Measurements from ENCODE around the gene GALNT11.
A peak's percentile ranks its signal among the peaks of the same experiment; 100 is the strongest.
"Not testable (repeated sequence)": the region's sequence is repeated elsewhere in the genome, so short reads cannot be mapped to it uniquely, and the experiment has no call there.

Gene GALNT11

DNA sequence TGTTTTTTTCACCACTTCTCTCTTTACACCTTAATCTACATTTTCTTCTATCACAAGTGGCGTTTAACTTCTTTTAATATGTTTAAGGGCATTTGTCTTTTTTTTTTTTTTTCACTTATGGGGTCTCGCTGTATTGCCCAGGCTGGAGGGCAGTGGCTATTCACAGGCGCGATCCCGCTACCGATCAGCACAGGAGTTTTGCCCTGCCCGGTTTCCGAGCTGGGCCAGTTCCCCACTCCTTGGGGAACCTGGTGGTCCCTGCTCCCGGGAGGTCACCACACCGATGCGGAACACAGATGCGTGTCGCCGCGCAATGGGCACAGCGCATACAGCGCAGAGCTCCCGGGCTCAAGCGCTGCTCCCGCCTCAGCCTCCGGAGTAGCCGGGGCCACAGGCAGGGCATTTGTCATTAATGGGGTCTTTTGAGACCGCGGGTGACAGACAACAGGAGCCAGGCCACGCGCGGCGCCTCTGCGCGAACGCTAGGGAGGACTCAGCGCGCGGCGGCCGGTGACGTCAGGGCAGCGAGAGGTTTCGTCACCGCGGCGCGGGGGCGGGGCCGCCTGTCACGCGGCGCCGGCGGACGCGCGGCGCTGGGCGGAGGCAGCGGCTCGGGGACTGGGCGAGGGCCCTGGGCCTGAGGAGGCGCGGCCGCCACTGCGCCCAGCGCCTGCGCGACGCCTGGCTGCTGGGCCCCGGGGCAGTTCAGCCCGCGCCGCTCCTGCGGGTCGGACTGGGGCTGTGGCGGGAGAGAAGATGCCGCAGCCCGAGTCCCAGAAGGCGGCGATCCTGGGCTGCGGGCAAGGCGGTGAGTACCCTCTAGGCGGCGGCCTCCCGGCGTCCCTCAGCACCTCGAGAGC, at the start of gene GALNT11:
GALNT11 (plus strand) TSS at position 598 of the 860 bp plus-strand sequence. CDS start 68,554 bp downstream, outside the sequence.
- DNase-seq (ENCODE audit: low read depth), result peak; percentile 72

GRCh38 chr7:151978616-151979015, 46.9 kb upstream of the GALNT11 start:
- no peak for DNase-seq (ENCODE audit: low read depth)

DNA sequence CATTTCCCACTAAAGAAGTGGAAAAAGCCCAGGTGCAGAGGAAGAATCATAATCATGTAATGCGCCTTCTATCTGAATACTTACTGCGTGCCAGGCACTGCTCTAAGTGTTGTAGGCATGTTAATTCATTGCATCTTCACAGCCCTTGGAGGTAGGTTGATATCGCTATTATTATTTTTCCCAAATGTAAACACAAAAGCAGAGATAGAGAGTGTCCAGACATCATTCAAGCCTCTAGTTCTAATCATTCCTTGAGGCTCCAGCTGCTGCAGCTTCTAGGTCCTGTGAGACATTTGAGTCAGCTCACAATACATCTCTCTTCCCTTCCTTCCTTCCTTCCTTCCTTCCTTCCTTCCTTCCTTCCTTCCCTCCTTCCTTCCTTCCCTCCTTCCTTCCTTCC, 44.3 kb upstream of the GALNT11 start:
- no peak for DNase-seq (ENCODE audit: low read depth)

DNA sequence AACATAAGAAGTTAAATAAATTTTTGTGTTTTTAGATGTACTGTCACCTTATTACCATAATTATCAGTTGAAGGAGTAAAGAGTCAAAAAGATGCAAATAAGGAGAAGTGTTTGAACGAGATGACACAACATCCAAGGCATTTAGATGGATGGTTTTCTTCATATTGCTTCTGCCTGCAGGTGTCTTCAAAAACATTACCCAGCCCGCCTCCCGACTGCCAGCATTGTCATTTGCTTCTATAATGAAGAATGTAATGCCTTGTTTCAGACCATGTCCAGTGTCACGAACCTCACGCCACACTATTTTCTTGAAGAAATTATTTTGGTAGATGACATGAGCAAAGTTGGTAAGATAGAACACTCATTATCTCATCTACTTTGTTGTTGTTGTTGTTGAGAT, 42.7 kb upstream of the GALNT11 start:
- DNase-seq (ENCODE audit: low read depth), result no peak

DNA sequence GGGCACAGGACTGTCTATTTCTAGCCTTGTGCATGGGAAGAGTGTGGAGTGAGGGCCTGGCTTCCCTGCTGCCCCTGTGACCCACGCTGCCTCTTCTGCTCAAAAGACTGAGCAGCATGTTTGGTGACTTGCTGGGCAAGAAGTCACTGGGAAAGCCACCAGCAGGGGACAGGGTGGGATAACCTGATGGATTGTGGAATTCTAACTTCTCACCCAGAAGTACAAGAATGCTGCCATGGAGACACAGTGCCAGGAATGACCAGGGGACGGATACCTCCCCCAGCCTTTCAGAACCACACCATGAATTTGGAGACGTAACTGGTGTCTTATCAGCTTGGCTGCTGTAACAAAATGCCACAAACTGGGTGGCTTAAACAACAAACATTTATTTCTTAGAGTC, 40.9 kb upstream of the GALNT11 start:
- DNase-seq (ENCODE audit: low read depth), result no peak

DNA sequence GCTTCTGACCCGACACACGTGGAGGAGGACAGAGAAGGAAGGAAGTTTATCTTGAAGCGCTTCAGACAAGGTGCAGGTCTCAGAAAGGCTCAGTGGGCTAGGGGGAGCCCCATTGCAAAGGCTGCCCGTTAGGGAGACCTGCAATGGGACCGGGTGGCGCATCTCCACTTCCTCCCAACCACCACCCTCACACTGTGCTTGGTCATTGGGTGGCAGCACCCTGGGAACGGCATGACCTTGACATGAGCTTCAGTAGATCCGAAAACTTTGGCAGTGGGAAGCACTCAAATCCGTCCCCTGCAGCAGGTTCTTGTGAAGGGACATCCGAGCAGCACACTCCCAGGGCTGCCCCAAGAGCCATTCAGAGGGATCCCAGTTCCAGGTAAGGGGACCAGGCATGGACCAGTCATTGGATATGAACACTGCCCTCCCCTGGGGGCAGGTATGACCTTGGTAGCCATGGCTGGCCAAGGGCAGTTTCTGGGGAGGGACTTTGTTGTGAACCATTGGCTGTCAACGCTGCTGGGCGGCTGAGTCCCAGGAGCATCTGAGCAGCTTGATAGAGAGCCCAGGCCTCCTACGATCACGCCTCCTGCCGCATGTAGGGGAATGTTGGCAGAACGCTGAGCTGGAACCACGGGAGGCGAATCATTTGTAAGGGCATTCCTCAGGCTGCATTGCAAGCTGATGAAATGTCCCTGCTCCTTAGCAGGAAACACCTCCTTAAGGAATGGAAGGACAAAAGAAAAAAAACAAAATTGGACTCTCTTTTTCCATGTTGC, 37.5 kb upstream of the GALNT11 start:
- peak; percentile 23 for DNase-seq (ENCODE audit: low read depth)

DNA sequence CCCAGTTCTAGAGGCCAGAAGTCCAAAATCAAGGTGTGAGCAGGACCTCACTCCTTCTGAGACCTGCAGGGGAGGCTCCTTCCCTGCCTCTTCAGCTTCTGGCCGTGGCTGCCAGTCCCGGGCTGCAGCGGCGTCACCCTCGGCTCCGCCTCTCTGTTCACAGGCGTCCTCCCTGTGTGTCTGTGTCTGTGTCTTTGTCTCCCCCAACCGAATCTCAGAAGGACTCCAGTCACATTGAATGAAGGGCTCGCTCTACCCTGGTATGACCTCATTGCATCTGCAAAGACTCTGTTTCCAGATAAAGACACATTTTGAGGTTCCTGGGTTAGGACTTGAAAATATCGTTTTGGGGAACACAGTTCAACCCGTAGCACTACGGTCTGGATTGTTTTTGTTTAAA, 33.1 kb upstream of the GALNT11 start:
- no peak for DNase-seq (ENCODE audit: low read depth)

DNA sequence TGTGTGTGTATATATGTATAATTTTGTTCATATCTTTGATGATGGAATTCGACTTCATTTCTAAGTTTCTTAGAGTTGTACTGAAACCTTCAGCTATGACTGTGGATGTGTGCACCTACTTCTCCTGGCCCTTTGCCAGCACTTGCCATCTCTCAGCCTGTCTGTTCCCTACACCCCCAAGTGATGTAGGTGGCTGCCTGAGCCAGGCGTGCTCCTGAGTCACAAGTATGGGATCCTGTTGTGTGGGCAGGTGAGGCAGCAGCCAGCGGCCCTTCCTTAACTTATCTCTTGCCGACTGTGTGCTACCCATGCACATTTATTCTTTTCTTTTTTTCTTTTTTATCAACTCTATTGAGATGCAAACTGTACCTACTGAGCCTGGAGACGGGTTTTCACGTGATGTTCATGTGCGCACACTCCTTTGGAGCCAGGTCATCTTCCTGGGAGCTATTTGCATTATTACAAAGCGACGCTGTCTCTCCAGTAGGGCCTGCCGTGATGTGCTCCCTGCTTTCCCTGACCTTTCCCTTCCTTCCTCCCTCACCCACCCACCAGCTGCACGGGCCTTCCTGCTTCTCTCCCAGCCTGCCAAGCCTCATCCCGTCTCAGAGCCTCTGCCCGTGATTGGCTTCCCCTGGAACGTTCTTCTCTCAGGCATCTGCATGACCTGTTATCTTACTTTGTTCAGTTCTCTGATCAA, 31.3 kb upstream of the GALNT11 start:
- no peak for DNase-seq (ENCODE audit: low read depth)

DNA sequence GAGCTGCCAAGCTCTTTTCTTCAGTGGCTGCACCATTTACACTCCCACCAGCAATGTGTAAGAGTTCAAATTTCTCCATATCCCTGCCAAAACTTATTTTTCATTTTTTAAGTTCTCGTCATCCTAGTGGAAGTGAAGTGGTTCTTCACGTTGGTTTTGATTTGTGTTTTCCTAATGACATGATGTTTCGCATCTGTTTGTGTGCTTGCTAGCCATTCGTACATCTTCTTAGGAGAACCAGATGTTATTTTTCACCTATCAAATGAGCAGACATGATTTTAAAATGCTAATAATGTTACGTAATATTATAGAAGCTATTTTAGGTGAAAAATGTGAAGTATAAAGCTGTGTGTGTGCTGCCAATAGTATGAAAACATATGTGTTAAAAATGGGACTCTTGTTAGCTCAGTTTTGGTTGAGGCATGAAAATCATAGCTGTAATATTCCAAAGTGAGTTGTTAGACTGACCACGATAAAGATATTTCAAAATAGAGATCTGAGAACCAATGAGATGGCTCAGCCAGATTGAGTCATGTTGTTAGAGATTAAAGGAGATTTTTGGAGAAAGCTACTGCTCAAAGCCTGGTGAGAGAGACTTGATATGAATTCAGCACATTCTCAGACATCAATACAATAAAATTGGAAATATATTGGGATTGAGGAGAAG, 25.9 kb upstream of the GALNT11 start:
- DNase-seq (ENCODE audit: low read depth), result peak; percentile 27

GRCh38 chr7:152000191-152000590, 25.3 kb upstream of the GALNT11 start:
- no peak for DNase-seq (ENCODE audit: low read depth)

DNA sequence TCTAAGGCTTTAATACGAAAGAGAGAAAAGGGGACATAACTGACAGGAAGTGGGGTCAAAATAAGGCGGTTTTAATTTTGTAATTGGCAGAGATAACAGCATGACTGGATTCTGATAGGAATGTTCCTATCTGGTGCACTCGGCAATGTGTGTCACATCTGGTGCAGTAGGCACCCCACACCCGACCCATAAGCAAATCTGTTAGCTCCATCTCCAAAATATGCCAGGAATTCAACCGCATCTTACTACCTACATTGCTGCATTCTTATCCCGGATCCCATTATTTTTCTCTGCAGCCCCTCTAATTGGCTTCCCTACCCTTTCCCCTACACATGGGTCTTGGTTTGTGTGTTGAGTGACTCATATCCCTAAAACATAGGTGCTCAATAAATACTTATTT, 19.1 kb upstream of the GALNT11 start:
- no peak for DNase-seq (ENCODE audit: low read depth)

DNA sequence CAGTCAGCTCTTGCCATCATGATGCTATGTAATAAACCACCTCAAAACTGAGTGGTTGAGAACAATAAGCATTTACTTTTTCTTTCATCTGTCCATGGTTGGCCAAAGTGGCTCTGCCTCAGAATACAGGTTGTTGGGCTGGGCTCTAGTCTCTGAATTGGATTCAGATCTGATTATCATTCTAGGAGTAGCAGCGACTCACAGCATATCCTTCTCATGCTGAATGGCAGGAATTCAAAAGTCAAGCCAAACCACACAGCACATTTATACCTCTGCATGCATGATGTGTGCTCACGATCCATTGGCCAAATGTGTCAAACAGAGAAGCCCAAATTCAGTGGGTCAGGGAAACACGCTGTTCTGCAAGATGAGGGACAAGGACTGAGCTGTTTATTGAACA, 13.6 kb upstream of the GALNT11 start:
- DNase-seq (ENCODE audit: low read depth), result no peak

DNA sequence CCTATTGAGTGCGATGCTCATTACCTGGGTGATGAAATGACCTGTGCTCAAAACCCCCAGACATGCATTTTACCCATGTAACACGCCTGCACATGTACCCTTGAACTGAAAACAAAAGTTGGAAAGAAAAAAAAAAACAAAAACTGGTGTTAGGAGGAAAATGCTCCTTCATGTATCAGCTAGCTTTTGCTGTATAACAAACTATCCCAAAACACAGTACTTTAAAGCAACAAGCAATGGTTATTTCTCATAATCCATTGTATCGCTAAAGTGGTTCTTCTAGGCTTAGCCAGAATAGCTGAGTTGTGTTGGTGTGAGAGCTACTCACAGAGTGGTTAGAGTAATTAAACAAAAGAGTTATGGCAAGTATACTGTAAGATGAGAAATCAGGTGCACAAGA, 12.2 kb upstream of the GALNT11 start:
- DNase-seq (ENCODE audit: low read depth), result no peak

- no peak for DNase-seq (ENCODE audit: low read depth)
Measured at GRCh38 chr7:152013974-152014373, 11.5 kb upstream of the GALNT11 start.

- no peak for DNase-seq (ENCODE audit: low read depth)
Measured at GRCh38 chr7:152014722-152015121, 10.8 kb upstream of the GALNT11 start.

- DNase-seq (ENCODE audit: low read depth), result no peak
Measured at GRCh38 chr7:152015600-152015999, 9.9 kb upstream of the GALNT11 start.

DNA sequence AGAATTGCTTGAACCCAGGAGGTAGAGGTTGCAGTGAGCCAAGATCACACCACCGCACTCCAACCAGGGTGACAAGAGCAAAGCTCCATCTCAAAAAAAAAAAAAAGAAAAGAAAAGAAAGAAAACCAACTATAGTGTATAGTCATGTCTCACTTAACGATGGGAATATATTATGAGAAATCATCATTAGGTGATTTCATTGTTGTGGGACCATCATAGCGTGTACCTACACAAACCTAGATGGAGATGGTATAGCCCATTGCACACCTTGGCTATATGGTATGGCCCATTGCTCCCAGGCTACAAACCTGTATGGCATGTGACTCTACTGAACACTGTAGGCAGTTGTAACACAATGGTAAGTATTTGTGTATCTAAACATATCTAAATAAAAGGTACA, 8.5 kb upstream of the GALNT11 start:
- no peak for DNase-seq (ENCODE audit: low read depth)

- DNase-seq (ENCODE audit: low read depth), result not testable (repeated sequence)
Measured at GRCh38 chr7:152017683-152018082, 7.8 kb upstream of the GALNT11 start.

GRCh38 chr7:152021740-152022139, 3.7 kb upstream of the GALNT11 start:
- not testable (repeated sequence) for DNase-seq (ENCODE audit: low read depth)

- no peak for DNase-seq (ENCODE audit: low read depth)
Measured at GRCh38 chr7:152025937-152026890, 740 bp downstream of the GALNT11 start.

All from stromal cell of bone marrow (primary cell).